ENCODE measurements around the gene SLC6A16.
A peak's percentile ranks its signal among the peaks of the same experiment; 100 is the strongest.
"Not testable (repeated sequence)": the region's sequence is repeated elsewhere in the genome, so short reads cannot be mapped to it uniquely, and the experiment has no call there.

The SLC6A16 gene

DNA sequence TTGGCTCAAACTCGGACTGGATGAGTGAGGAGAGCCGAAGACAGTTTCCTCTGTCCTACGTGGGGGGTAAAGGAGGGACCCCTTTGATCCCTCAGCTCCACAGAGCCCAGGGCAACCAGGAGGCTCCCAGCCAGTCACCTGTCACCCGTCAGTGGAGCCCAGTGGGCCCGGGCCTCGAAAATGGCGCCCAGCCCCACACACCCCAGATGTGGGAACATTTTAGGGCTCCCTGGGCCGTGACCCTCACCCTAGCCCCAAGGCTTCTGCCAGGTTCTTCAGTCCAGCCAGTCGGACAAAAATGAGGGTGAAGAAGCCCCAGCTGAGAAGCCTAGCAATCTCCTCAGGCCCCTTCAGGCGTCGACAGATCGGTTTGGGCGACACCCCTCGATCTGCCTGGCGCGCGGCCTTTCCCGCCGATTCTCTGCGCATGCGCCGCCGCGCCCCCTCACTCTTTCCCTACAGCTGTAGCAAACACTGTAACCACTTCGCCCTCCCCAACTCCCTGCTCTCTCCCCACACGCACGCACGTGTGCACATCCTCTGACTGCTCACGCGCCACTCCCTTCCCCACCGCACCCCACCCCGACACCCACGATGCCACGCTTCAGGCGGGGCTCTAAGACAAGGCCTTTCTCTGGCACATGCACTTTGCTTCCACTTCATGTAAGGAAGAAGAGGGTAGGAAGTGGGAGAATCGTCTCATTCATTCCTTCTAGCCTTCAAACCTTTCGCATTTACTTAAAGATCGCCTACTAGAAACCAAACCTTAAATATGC lies at the start of gene SLC6A16:
Gene SLC6A16 (minus strand): TSS at position 391 of the 776 bp plus-strand sequence. CDS start 13,844 bp downstream, outside the sequence.
- peak; percentile 14 for DNase-seq

DNA sequence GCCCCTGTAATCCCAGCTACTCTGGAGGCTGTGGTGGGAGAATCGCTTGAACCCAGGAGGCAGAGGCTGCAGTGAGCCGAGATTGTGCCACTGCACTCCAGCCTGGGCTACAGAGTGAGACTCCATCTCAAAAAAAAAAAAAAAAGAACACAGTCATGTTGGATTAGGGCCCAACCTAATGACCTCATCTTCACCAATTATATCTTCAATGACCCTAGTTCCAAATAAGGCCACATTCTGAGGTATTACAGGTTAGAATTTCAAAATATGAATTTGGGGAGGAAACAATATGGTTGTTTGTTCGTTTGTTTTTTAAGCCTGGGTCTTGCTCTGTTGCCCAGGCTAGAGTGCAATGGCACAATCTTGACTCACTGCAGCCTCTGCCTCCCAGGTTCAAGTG lies 48.2 kb upstream of the SLC6A16 start:
- DNase-seq, result not testable (repeated sequence)

DNA sequence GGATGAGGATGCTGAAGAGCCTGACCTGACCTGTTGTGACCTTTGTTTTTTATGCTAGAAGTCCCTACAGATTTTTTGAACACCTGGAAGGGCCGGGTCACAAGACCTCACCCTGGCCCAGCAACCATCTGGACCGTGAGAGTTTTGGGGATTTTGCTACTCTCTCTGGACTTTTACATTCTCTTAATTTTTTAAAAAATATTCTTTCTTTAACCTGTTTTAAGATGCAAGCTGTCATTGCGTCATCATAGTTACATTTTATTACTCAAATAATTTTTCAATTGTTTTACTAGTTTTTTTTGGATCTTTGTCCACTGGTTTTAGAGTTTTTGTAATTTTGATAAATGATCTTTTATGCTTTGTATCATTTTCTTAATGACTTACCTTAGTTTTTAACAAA lies 46.2 kb upstream of the SLC6A16 start:
- no peak for DNase-seq

DNA sequence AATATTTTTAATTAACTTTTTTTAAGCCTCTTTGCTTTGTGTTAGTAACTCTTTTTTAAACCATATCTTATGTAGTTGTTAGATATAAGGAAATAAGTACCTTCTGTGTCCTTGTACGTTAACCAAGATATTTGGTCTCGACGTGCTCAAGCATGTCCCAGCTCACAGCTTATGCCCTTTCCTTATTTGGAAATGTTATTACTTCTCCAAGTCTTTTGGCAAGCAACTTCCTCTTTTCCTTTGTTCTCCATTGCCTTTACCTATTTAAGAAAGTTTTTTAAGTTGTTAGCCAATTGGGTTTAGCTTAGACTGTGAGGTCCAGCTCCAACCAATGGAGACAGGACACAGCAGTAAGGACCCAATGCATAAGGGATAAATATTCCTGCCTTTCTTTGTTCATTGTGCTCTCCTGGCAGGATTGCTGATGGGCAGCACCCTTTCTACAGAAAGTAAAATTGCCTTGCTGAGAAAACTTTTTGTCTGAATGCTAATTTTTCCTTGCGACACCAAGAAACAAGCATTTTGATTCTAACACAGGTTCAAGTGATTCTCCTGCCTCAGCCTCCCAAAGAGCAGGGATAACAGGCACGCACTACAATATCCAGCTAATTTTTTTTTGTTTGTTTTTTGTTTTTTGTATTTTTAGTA lies 43.8 kb upstream of the SLC6A16 start:
- DNase-seq, result no peak

DNA sequence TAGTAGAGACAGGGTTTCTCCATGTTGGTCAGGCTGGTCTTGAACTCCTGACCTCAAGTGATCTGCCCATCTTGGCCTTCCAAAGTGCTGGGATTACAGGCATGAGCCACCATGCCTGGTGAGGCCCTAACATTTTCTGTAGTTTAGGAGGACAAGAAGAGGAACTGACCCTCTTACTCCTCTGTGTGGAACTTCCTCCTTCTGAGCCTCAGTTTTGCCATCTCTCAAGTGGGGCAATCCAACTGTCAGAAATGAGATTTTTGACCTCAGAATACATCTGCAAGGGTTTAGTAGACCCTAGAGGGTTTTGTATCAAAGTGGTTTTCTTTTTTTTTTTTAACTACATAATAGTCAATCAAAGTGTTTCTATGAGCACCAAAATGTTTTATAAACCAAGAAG lies 41.1 kb upstream of the SLC6A16 start:
- no peak for DNase-seq

DNA sequence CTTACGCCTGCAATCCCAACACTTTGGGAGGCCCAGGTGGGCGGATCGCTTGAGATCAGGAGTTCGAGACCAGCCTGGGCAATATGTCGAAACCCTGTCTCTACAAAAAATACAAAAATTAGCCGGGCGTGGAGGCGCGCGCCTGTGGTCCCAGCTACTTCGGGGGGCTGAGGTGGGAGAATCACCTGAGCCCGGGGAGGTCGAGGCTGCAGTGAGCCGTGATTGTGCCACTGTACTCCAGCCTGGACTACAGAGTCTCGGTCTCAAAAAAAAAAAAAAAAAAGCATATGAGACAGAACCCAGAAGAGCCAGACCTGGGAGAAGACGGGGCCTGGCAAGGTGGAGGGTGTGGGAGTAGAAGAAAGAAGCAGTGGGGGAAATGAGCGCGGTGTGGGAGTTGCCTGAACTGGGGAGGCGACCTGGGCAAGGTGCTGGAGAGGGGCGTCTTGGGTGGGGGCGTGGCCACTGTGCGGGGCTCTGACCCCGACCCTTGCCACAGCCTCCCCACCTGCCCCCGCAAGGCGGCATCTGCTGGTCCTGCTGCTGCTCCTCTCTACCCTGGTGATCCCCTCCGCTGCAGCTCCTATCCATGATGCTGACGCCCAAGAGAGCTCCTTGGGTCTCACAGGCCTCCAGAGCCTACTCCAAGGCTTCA lies 39.2 kb upstream of the SLC6A16 start:
- no peak for DNase-seq

DNA sequence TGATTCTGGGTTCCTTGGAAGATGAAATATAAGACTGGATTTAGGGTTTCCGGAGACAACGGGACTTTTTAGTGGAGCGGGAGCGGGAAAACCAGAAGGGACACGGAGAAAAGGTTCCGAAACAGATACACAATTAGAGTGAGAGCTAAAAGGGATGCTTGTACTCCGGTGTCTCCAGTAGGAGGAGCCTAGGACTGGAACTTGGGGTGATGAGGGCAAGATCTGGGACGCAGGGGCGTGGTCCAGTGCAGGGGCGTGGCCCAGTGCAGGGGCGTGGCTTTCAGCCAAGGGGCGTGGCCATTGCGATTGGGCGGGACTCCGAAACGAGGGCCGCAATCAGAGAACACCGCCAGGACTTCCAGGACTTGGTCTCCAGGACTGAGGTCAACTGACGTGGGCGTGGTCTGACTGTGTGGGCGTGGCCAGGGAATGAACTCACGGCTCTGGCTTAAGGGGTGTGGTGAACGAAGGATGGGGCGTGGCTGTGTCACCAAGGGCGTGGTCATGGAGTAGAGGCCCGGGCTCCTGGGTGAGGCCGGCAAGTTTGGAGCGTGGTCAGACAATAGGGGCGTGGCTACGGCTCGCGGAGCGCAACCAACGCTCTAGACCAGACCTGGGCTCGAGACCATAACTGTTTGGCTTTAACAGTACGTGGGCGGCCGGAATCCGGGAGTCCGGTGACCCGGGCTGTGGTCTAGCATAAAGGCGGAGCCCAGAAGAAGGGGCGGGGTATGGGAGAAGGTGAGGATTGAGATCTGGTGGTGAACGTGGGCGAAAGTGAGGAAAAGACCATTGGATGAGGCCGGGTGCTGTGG lies 38.5 kb upstream of the SLC6A16 start, which contains the start of gene DKKL1:
Gene DKKL1 (plus strand): TSS at position 610 of the 815 bp plus-strand sequence. CDS start 122 bp downstream, at position 732.
- DNase-seq, result peak; percentile 95

DNA sequence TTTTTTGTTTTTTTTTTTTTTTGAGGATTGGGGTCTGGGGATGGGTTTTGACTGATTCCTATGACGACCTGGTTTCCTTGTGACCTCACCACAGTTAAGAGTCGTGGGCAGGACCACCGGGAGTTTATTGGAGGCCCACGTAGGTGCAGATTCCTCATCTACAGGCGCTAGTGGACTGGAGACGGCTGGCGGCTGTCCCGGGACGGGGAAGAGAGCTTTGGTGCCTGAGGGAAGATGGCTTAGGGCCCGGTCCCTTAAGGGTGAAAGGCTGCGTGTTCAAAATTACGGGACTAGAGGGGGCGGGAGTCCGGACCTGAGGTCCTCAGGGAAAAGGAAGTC lies 37.9 kb upstream of the SLC6A16 start:
- no peak for DNase-seq

DNA sequence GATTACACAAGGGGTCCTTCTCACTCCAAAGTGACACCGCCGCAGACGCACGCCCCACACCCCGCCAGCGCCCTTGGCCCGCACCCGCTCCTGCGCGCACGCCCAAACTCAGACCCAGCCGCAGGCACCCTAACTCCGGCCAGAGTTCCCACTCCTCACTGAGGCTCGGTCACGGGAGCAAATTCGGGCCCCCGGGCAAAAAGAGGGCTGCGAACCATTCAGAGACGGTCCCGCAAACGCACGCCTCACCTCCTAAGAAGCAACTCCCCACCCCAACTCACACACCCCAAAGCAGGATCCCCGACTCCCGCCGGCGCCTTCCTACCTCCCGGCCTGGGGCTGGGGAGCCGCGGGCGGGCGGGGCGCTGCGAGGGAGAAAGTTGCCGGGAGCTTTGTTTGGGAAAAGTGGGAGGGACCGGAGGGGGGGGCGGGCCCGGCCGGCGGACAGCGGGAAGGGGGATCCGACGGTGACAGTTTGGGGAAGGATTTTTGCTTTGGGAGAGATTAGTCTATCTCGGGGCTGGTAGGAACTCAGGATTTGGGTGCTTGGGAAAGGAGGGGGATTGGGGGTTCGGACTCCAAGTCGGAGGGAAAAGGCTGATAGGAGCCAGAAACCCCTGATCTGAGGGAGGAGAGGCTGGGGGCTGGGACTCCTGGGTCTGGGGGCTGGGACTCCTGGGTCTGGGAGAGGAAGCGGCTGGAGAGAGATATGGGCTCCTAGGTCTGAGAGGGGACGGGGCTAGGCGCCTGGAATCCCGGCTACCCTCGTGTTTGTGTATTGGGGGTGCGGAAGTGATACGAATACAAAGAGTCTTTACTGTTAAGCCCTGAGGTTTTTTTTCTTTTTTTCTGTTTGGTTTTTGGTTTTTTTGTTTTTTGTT lies 37.3 kb upstream of the SLC6A16 start, which contains the start of gene TEAD2:
Gene TEAD2 (minus strand): TSS at position 369 of the 881 bp plus-strand sequence. CDS start 2,341 bp downstream, outside the sequence.
- no peak for DNase-seq

DNA sequence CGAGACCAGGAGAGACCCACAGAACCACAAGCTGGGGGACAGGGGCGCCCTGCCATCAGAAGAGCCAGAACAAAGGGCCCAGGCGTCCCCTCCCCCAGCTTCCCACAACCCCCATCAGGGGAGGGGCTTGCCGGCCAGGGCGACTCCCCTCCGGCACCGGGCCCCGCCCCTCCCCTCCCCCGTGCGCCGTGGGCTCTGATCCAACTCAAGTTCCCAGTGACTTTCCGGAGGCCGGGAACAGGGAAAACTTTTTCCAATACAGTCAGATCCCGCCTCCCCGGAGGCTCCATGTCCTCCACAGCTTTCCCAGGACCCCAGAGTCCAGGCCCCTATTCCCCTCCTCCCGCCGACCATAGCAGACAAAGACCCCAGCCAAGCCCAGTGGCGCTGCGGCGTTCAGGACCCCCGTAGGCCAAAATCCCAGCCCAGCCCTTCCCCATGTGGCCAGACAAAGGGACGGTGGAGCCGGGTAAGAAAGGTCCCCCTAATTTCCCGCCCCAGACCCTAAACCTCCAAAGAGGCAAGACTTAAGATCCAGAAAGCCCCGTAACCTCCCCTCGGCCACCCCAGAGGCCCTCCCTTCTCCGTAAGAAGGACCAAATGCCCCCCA lies 36.6 kb upstream of the SLC6A16 start:
- DNase-seq, result peak; percentile 52

DNA sequence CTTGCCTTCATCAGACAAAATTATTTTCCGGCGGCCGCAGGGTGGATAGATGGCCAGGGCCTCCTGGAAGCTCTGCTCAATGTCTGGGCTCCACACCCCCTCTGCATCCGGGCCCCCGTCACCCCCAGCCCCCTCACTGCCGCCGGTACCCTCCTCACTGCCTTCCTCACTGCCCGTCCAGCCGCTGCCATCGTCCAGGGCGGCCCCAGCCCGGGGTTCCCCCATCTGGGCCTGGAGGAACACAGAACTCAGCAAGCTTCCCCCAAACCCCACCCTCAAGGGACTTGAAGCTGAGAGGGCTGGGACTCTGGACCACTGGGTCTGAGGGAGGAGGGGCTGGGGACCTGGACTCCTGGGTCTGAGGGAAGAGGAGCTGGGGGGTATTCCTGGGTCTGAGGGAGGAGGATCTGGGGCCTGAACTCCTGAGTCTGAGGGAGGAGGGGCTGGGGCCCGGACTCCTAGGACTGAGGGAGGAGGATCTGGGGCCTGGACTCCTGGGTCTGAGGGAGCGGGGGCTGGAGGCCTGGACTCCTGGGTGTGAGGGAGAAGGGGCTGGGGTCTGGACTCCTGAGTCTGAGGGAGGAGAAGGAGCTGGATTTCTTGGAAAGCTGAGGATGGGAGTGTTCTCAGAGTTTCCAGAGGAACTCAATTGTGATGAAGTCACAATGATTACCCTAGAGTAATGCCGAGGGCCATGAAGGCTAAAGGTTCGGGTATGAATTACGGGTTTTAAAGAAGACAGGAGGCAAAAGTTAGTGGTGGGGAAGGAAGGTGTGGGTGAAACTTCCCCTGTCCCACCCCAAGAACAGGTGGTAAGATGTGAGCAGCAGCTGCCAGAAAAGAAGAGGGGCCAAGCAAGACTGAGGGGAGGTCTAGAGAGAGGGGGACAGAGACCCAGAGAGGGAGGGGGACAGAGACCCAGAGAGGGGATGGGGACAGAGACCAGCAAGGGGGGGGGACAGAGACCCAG lies 35.1 kb upstream of the SLC6A16 start:
- DNase-seq, result no peak

DNA sequence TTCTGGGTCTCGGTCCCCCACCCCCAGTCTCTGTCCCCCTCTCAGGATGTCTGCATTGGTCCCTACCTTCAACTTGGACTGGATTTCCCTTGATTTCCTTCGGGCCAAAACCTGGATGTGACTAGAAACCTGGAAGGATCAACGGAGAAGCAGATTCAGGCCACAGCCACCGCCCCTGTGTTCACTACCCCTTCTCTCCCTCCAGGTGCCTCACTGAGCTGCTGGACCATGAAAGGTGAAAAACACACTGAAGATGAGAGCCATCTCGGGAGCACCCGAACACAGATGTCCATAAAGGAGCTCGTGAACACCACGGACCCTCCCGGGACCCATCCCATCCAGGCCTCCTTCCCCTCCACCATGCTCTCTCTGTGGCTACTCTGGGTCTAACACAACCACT lies 32.2 kb upstream of the SLC6A16 start:
- DNase-seq, result no peak

DNA sequence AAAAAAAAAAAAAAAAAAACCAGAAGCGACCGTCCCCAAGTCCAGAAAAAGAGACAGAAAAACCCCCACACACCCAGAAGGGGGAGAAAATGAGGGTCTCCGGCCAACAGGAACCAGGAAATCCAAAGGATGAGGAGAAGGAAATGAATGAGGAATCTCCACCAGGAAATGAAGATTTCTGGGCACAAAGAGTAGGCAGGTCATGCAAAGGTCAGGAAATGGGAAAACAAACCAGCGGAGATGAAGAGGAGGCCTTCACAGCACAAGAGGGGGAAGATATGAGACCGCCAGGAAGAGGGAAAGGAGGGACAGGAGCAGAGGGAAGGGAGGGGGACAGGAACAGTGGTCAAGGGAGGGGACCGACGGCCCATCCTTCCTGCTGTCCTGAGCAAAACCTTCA lies 31.4 kb upstream of the SLC6A16 start:
- no peak for DNase-seq

DNA sequence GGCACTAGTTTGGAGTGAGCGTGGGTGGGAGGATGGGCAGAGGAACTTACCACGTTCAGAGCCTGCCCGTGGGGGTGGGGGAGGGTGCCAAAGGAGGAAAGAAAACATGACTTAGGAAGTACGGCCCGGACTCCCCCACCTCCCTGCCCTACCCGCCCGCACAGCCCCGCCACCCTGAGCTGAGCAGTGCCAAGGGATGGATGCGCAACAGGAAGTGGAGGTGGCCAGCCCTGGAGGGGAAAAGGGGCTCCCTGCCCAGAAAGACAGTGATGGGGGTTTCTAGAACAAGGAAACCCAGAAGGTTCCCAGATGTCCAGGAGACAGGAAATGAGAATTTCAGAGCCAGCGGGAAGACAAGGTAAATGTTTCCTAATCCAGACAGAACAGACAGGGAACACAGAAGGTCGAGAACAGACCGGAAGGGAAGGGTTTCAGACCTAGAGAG lies 30.9 kb upstream of the SLC6A16 start:
- DNase-seq, result no peak

DNA sequence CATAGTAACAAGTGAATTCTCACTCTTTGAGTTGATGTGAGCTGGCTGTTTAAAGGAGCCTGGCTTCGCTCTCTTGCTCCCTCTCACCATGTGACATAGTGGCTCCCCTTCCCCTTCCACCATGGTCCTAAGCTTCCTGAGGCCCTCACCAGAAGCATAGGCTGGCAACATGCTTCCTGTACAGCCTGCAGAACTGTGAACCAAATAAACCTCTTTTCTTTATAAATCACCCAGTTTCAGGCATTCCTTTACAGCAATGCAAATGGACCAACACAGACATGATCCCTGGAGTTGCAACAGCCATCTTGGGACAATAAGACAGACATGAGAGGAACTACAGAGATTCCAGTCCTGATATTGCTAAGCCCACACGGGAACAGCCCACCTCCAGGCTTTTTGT lies 24.6 kb upstream of the SLC6A16 start:
- DNase-seq, result no peak

DNA sequence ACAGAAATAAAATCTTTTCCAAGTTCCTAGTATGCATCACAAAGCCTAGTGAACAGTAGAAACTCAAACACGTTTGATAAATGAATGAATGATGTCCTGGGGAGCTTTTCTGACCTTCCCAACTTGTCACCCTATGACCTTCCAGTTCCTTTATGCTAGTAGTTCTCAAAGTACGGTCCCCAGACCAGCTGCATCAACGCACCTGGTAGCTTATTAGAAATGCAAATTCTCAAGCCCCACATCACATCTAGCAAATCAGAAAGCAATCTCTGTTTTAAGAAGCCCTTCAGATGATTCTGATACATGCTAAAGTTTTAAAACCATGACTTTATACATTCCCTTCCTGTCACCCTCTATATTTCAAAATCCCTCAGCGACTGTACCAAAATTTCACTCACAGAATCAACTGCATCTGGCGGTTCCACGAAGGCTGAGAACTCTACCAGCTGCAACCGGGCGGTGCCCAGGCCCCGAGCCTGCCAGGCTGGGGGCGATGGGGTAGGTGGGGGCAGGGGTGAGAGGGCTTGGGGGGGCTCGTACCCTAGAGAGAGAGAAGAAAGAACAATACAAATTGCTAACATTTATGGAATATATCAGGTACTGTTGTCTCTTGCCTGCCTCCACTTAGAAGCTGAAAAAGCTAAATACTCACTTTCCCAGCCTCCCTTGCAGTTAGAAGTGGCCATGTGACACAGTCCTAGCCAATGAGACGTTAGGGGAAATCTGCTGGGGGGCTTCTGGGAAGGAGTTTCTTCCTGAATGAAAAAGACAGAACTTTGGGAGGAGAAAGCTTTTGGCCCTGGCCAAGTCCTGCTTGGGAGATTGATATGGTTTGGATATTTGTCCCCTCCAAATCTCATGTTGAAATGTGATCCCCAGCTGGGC lies 23.6 kb upstream of the SLC6A16 start:
- no peak for DNase-seq

DNA sequence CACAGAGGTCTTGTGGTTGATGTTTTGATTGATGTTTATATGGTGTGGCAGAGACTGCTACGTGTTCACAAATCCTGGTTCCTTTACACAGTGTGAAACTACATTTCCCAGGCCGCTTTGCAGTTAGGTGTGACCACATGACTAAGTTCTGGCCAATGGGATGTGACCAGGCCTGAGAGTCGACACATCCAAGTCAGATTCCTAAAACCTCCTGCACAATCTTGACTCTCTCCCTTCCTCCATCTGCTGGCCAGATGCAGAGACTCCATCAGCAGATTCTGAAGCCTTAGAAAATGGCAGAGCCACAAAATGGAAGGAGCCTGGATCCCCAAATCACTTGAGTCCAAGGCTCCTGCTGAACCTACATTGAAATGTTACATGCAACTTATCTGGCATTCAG lies 22.8 kb upstream of the SLC6A16 start:
- DNase-seq, result no peak

DNA sequence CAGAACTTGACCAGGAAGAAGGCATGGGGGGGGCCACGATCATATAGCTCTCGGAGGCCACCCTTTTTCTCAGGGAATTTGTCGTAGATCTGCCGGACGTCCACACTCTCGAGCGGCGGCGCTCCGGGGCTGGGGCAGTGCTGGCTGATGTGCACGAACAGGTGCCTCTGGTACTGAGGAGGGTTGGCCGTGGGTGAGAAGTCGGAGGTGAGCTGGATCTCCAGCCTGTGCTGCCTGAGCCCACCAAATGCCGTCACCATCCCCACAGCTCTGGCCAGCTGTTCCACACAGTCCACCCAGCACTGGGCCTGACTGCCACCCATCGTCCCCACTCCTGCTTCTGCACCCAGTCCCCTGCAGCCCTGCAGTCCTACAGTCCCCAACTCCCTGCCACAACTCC lies 22.2 kb upstream of the SLC6A16 start:
- no peak for DNase-seq

Data from stimulated activated CD8-positive, alpha-beta memory T cell treated with anti-CD3 and anti-CD28 coated beads, Interleukin-4, amount 100 ng/mL, for 48 hours (primary cell).